Activated naive CD4-positive, alpha-beta T cell treated with anti-CD3 and anti-CD28 coated beads, Interleukin-2, amount 50 U/mL, for 24 hours (primary cell): ENCODE results near the gene DOCK8.
A peak's percentile ranks its signal among the peaks of the same experiment; 100 is the strongest.
"Not testable (repeated sequence)": the region's sequence is repeated elsewhere in the genome, so short reads cannot be mapped to it uniquely, and the experiment has no call there.

Experiments used
- H3K27ac Mint-ChIP-seq: one replicate; pipeline ENCODE4 v1.8.0; 2021; ENCODE audit warnings: mild to moderate bottlenecking, mixed read lengths
- H3K27me3 Mint-ChIP-seq: one replicate; pipeline ENCODE4 v1.8.0; 2021; ENCODE audit warnings: mixed read lengths
- H3K36me3 Mint-ChIP-seq: one replicate; pipeline ENCODE4 v1.8.0; 2021; ENCODE audit warnings: mixed read lengths
- H3K4me1 Mint-ChIP-seq: one replicate; pipeline ENCODE4 v1.8.0; 2021; ENCODE audit warnings: mixed read lengths
- H3K4me3 Mint-ChIP-seq: one replicate; pipeline ENCODE4 v1.8.0; 2021; ENCODE audit warnings: mild to moderate bottlenecking, mixed read lengths
- H3K9me3 Mint-ChIP-seq: one replicate; pipeline ENCODE4 v1.8.0; 2021; ENCODE audit warnings: mixed read lengths

DOCK8 gene

GRCh38 chr9:214648-215493 lies at the start of gene DOCK8:
TSS of gene DOCK8 (plus strand) at chr9:214865. CDS start at chr9:214977, 112 bp downstream.
- H3K36me3 Mint-ChIP-seq, result no peaks in the 10 kb centered on the region
- peak within 1 kb of the TSS; percentile 86 for H3K4me3 Mint-ChIP-seq
- peaks cover 8% of the 10 kb centered on the region for H3K4me1 Mint-ChIP-seq
- peaks cover 1% of the 10 kb centered on the region for H3K27me3 Mint-ChIP-seq
- H3K27ac Mint-ChIP-seq, result no peak within 1 kb of the TSS
- H3K9me3 Mint-ChIP-seq, result no peaks in the 10 kb centered on the region

GRCh38 chr9:169757-170156 lies 44.9 kb upstream of the DOCK8 start:
- H3K27ac Mint-ChIP-seq, H3K4me3 Mint-ChIP-seq, H3K9me3 Mint-ChIP-seq, H3K4me1 Mint-ChIP-seq, H3K27me3 Mint-ChIP-seq, H3K36me3 Mint-ChIP-seq: not testable (repeated sequence)

- H3K4me1 Mint-ChIP-seq, H3K36me3 Mint-ChIP-seq, H3K9me3 Mint-ChIP-seq, H3K27me3 Mint-ChIP-seq, H3K27ac Mint-ChIP-seq: not testable (repeated sequence)
- peak overlapping the region; percentile 94 for H3K4me3 Mint-ChIP-seq
These were observed 36.4 kb upstream of the DOCK8 start for GRCh38 chr9:178140-178825.

- not testable (repeated sequence) for H3K36me3 Mint-ChIP-seq
- H3K4me3 Mint-ChIP-seq, result peak within 1 kb of the TSS; percentile 94
These were observed 35.7 kb upstream of the DOCK8 start, which contains the start of gene ZNG1A for GRCh38 chr9:178970-179383. TSS of gene ZNG1A (minus strand) at chr9:179056. CDS start at chr9:178969, 87 bp downstream.

GRCh38 chr9:199601-200000 lies 15.1 kb upstream of the DOCK8 start:
- not testable (repeated sequence) for H3K4me1 Mint-ChIP-seq, H3K9me3 Mint-ChIP-seq, H3K27ac Mint-ChIP-seq, H3K27me3 Mint-ChIP-seq, H3K4me3 Mint-ChIP-seq, H3K36me3 Mint-ChIP-seq

More at GRCh38 chr9:178970-179383, 35.7 kb upstream of the DOCK8 start, which contains the start of gene ZNG1A:
- H3K27me3 Mint-ChIP-seq, H3K9me3 Mint-ChIP-seq, H3K4me1 Mint-ChIP-seq, H3K27ac Mint-ChIP-seq: not testable (repeated sequence)

- no peaks in the 10 kb centered on the region for H3K27me3 Mint-ChIP-seq
- H3K4me1 Mint-ChIP-seq, result no peaks in the 10 kb centered on the region
- no peaks in the 10 kb centered on the region for H3K9me3 Mint-ChIP-seq
- H3K36me3 Mint-ChIP-seq, result no peaks in the 10 kb centered on the region
- H3K4me3 Mint-ChIP-seq, result no peak overlapping the region
- H3K27ac Mint-ChIP-seq, result no peak overlapping the region
These were observed 8.2 kb upstream of the DOCK8 start for GRCh38 chr9:206481-206880.

GRCh38 chr9:209143-209758 lies 5.4 kb upstream of the DOCK8 start:
- no peak overlapping the region for H3K4me3 Mint-ChIP-seq
- H3K36me3 Mint-ChIP-seq, result no peaks in the 10 kb centered on the region
- H3K27ac Mint-ChIP-seq, result no peak overlapping the region
- no peaks in the 10 kb centered on the region for H3K27me3 Mint-ChIP-seq
- no peaks in the 10 kb centered on the region for H3K9me3 Mint-ChIP-seq
- no peaks in the 10 kb centered on the region for H3K4me1 Mint-ChIP-seq

- no peak overlapping the region for H3K4me3 Mint-ChIP-seq
- peaks cover 8% of the 10 kb centered on the region for H3K4me1 Mint-ChIP-seq
- no peaks in the 10 kb centered on the region for H3K27me3 Mint-ChIP-seq
- no peaks in the 10 kb centered on the region for H3K36me3 Mint-ChIP-seq
- no peak overlapping the region for H3K27ac Mint-ChIP-seq
- no peaks in the 10 kb centered on the region for H3K9me3 Mint-ChIP-seq
These were observed 3.6 kb upstream of the DOCK8 start for GRCh38 chr9:211036-211435.

GRCh38 chr9:211557-211956 lies 3.1 kb upstream of the DOCK8 start:
- Mint-ChIP-seq H3K4me1 (peaks cover 8% of the 10 kb centered on the region), H3K4me3 (no peak overlapping the region), H3K9me3 (no peaks in the 10 kb centered on the region), H3K27me3 (no peaks in the 10 kb centered on the region), H3K27ac (no peak overlapping the region), H3K36me3 (no peaks in the 10 kb centered on the region)

- Mint-ChIP-seq H3K4me1 (peaks cover 8% of the 10 kb centered on the region), H3K27me3 (peaks cover 1% of the 10 kb centered on the region), H3K9me3 (no peaks in the 10 kb centered on the region), H3K27ac (no peak overlapping the region), H3K4me3 (no peak overlapping the region), H3K36me3 (no peaks in the 10 kb centered on the region)
These were observed 2.4 kb upstream of the DOCK8 start for GRCh38 chr9:212297-212696.

- H3K36me3 Mint-ChIP-seq, H3K27me3 Mint-ChIP-seq, H3K27ac Mint-ChIP-seq, H3K4me1 Mint-ChIP-seq, H3K9me3 Mint-ChIP-seq: not testable (repeated sequence)
- peak overlapping the region; percentile 66 for H3K4me3 Mint-ChIP-seq
These were observed 764 bp upstream of the DOCK8 start for GRCh38 chr9:213901-214300.

- Mint-ChIP-seq H3K4me3 (peak overlapping the region; percentile 66), H3K36me3 (no peaks in the 10 kb centered on the region), H3K27ac (no peak overlapping the region), H3K9me3 (no peaks in the 10 kb centered on the region), H3K4me1 (peaks cover 8% of the 10 kb centered on the region), H3K27me3 (peaks cover 1% of the 10 kb centered on the region)
These were observed 366 bp upstream of the DOCK8 start for GRCh38 chr9:214351-214647.

GRCh38 chr9:215631-216155 lies 1.0 kb downstream of the DOCK8 start:
- H3K4me1 Mint-ChIP-seq, result peaks cover 8% of the 10 kb centered on the region
- H3K27me3 Mint-ChIP-seq, result peaks cover 1% of the 10 kb centered on the region
- no peak overlapping the region for H3K27ac Mint-ChIP-seq
- no peaks in the 10 kb centered on the region for H3K9me3 Mint-ChIP-seq
- H3K4me3 Mint-ChIP-seq, result peak overlapping the region; percentile 86
- no peaks in the 10 kb centered on the region for H3K36me3 Mint-ChIP-seq

GRCh38 chr9:216866-217265 lies 2.2 kb downstream of the DOCK8 start:
- Mint-ChIP-seq H3K36me3 (no peaks in the 10 kb centered on the region), H3K27ac (no peak overlapping the region), H3K4me3 (no peak overlapping the region), H3K4me1 (peaks cover 8% of the 10 kb centered on the region), H3K27me3 (peaks cover 1% of the 10 kb centered on the region), H3K9me3 (no peaks in the 10 kb centered on the region)

GRCh38 chr9:217950-218349 lies 3.3 kb downstream of the DOCK8 start:
- no peak overlapping the region for H3K4me3 Mint-ChIP-seq
- H3K4me1 Mint-ChIP-seq, result peaks cover 19% of the 10 kb centered on the region
- no peak overlapping the region for H3K27ac Mint-ChIP-seq
- H3K36me3 Mint-ChIP-seq, result no peaks in the 10 kb centered on the region
- no peaks in the 10 kb centered on the region for H3K9me3 Mint-ChIP-seq
- H3K27me3 Mint-ChIP-seq, result peaks cover 1% of the 10 kb centered on the region

- not testable (repeated sequence) for H3K27me3 Mint-ChIP-seq, H3K9me3 Mint-ChIP-seq, H3K4me3 Mint-ChIP-seq, H3K27ac Mint-ChIP-seq, H3K36me3 Mint-ChIP-seq
- H3K4me1 Mint-ChIP-seq, result peaks cover 19% of the 10 kb centered on the region
These were observed 4.4 kb downstream of the DOCK8 start for GRCh38 chr9:219036-219435.
